H1 (cell line): ENCODE measurements around the gene ADTRP. TPM values are rescaled to one million over a fixed set of nuclear protein-coding genes. Genes with fewer than 3 reads are reported as not detected.

Experiments
- CTCF ChIA-PET: fragments of 300-600 bp; sonication (Branson Sonifier 250); formaldehyde crosslinking; loops from one replicate; lab custom pipeline; 2021; ENCODE audit not compliant: partially characterized antibody; lab: Charles Lee
- POLR2A ChIA-PET: fragments of 300-600 bp; sonication (Branson Sonifier 250); formaldehyde crosslinking; loops from one replicate; lab custom pipeline; 2021; ENCODE audit warnings: inconsistent platforms; ENCODE audit not compliant: partially characterized antibody; lab: Charles Lee
- DNase-seq, 2 experiments: peaks; one replicate each; pipeline versions ENCODE4 v3.0.0 to v3.0.0-alpha.2; 2010 to 2022; ENCODE audit warnings: low spot score in 2 of 2, low read depth in 1 of 2, mixed read lengths in 1 of 2
- FAIRE-seq: peaks from 2 replicates; lab custom pipeline; 2011; peaks lifted over from hg19 to GRCh38; lab: Jason Lieb, UNC
- H2AFZ ChIP-seq: 2 replicates; pipeline ENCODE4 v1.8.1; 2012; ENCODE audit warnings: low read length, inconsistent platforms
- H2AK5ac ChIP-seq: 2 replicates; pipeline ENCODE4 v1.6.1; 2013; ENCODE audit warnings: low read depth, low read length
- H2BK120ac ChIP-seq: replicated peaks from 2 replicates; pipeline ENCODE3; 2013; ENCODE audit warnings: low read depth, low read length, inconsistent platforms
- H2BK12ac ChIP-seq: 2 replicates; pipeline ENCODE4 v1.6.1; 2013; ENCODE audit warnings: low read depth, low read length
- H2BK15ac ChIP-seq: 2 replicates; pipeline ENCODE4 v1.6.1; 2013; ENCODE audit warnings: low read length
- H2BK20ac ChIP-seq: 2 replicates; pipeline ENCODE4 v1.6.1; 2013; ENCODE audit warnings: low read length
- H2BK5ac ChIP-seq: 2 replicates; pipeline ENCODE4 v1.6.1; 2013; ENCODE audit warnings: low read depth, low read length
- H3K14ac ChIP-seq: 2 replicates; pipeline ENCODE4 v1.6.1; 2013; ENCODE audit warnings: inconsistent platforms; ENCODE audit not compliant: insufficient read length
- H3K18ac ChIP-seq: 2 replicates; pipeline ENCODE4 v1.6.1; 2013; ENCODE audit warnings: low read length; ENCODE audit errors: extremely low read depth
- H3K23ac ChIP-seq: 2 replicates; pipeline ENCODE4 v1.6.1; 2013; ENCODE audit warnings: inconsistent platforms; ENCODE audit not compliant: insufficient read length
- H3K23me2 ChIP-seq: 2 replicates; pipeline ENCODE4 v1.6.1; 2013; ENCODE audit warnings: low read depth, low read length
- H3K27ac ChIP-seq: 2 replicates; pipeline ENCODE4 v1.6.1; 2011; ENCODE audit warnings: low read depth, low read length, inconsistent platforms
- H3K27me3 ChIP-seq, 4 experiments: replicated peaks in 1 of 4; 1 replicate in 1 of 4; 2 replicates in 3 of 4; pipeline versions ENCODE4 v1.6.1 to v1.8.1; 2011 to 2013; ENCODE audit warnings: low read length in 3 of 4, mild to moderate bottlenecking in 3 of 4, inconsistent platforms in 2 of 4, mixed read lengths in 2 of 4, moderate library complexity in 1 of 4; ENCODE audit not compliant: control insufficient read depth in 3 of 4, insufficient read depth in 3 of 4; ENCODE audit errors: extremely low read depth in 1 of 4
- H3K36me3 ChIP-seq, 4 experiments: 2 replicates each; pipeline versions ENCODE4 v1.6.1 to v1.8.1; 2011 to 2013; ENCODE audit warnings: mild to moderate bottlenecking in 4 of 4, low read length in 3 of 4, moderate library complexity in 2 of 4, control low read depth in 1 of 4, inconsistent platforms in 1 of 4; ENCODE audit not compliant: insufficient read depth in 4 of 4, control insufficient read depth in 2 of 4
- H3K4ac ChIP-seq: replicated peaks from 2 replicates; pipeline ENCODE3; 2013; ENCODE audit warnings: low read length, low read depth, mixed read lengths, inconsistent platforms; ENCODE audit not compliant: insufficient read length
- H3K4me1 ChIP-seq, 4 experiments: replicated peaks in 1 of 4; 1 replicate in 1 of 4; 2 replicates in 3 of 4; pipeline versions ENCODE4 v1.6.1 to v1.8.1; 2011 to 2013; ENCODE audit warnings: low read length in 3 of 4, inconsistent platforms in 2 of 4, mixed read lengths in 1 of 4; ENCODE audit not compliant: insufficient read depth in 4 of 4, control insufficient read depth in 3 of 4
- H3K4me2 ChIP-seq, 2 experiments: 2 replicates each; pipeline versions ENCODE4 v1.6.1 to v1.8.1; 2011 to 2013; ENCODE audit warnings: low read depth in 2 of 2, low read length in 2 of 2, control low read depth in 1 of 2, inconsistent platforms in 1 of 2, mild to moderate bottlenecking in 1 of 2; ENCODE audit not compliant: insufficient read depth in 1 of 2
- H3K4me3 ChIP-seq, 4 experiments: fragments of 200-600, 300-600 bp in 1 of 4; sonication (generic), shearing (Covaris generic), sonication (Bioruptor Twin) in 1 of 4; 2 replicates each; pipeline versions ENCODE4 v1.5.1 to v1.8.1; 2011 to 2016; ENCODE audit warnings: low read length in 4 of 4, low read depth in 3 of 4, control low read depth in 2 of 4, inconsistent platforms in 2 of 4, mild to moderate bottlenecking in 2 of 4, mixed read lengths in 1 of 4, moderate library complexity in 1 of 4; ENCODE audit not compliant: insufficient read depth in 2 of 4; ENCODE audit errors: extremely low read depth in 1 of 4
- H3K56ac ChIP-seq: replicated peaks from 2 replicates; pipeline ENCODE3; 2013; ENCODE audit warnings: low read depth, mild to moderate bottlenecking, mixed read lengths, low read length, inconsistent platforms; ENCODE audit not compliant: insufficient read length
- H3K79me1 ChIP-seq: 2 replicates; pipeline ENCODE4 v1.6.1; 2013; ENCODE audit warnings: low read depth, low read length, control low read depth
- H3K79me2 ChIP-seq, 2 experiments: 2 replicates each; pipeline versions ENCODE4 v1.6.1 to v1.8.1; 2012 to 2013; ENCODE audit warnings: low read length in 2 of 2, mild to moderate bottlenecking in 2 of 2, inconsistent platforms in 1 of 2; ENCODE audit not compliant: insufficient read depth in 2 of 2, control insufficient read depth in 1 of 2
- H3K9ac ChIP-seq, 4 experiments: replicated peaks in 1 of 4; 1 replicate in 1 of 4; 2 replicates in 3 of 4; pipeline versions ENCODE4 v1.6.1 to v1.8.1; 2011 to 2013; ENCODE audit warnings: low read depth in 3 of 4, low read length in 3 of 4, control low read depth in 2 of 4, mild to moderate bottlenecking in 2 of 4, moderate library complexity in 2 of 4, inconsistent platforms in 1 of 4; ENCODE audit errors: extremely low read depth in 1 of 4
- H3K9me3 ChIP-seq, 2 experiments: 2 replicates each; pipeline versions ENCODE4 v1.6.1 to v1.8.1; 2012 to 2013; ENCODE audit warnings: mild to moderate bottlenecking in 2 of 2, moderate library complexity in 2 of 2, control low read depth in 1 of 2, inconsistent platforms in 1 of 2, low read depth in 1 of 2, low read length in 1 of 2, mixed read lengths in 1 of 2; ENCODE audit not compliant: insufficient read depth in 2 of 2
- H4K20me1 ChIP-seq, 2 experiments: replicated peaks in 1 of 2; 2 replicates each; pipeline versions ENCODE3 to v1.8.1; 2011 to 2013; ENCODE audit warnings: inconsistent platforms in 2 of 2, low read length in 2 of 2, mild to moderate bottlenecking in 1 of 2; ENCODE audit not compliant: insufficient read depth in 2 of 2, control insufficient read depth in 1 of 2
- H4K5ac ChIP-seq: 2 replicates; pipeline ENCODE4 v1.6.1; 2013; ENCODE audit warnings: low read length, low read depth, mixed read lengths, inconsistent platforms; ENCODE audit not compliant: insufficient read length
- H4K8ac ChIP-seq: 2 replicates; pipeline ENCODE4 v1.8.0; 2013; ENCODE audit warnings: mild to moderate bottlenecking, moderate library complexity, low read length, inconsistent platforms; ENCODE audit not compliant: insufficient read depth; ENCODE audit errors: extremely low read depth
- H4K91ac ChIP-seq: replicated peaks from 2 replicates; pipeline ENCODE3; 2013; ENCODE audit warnings: low read length, mixed read lengths, inconsistent platforms; ENCODE audit not compliant: insufficient read length
- SRF ChIP-seq: IDR thresholded peaks from 2 replicates; pipeline ENCODE4 v1.6.1; 2011; ENCODE audit warnings: mild to moderate bottlenecking, low read depth, low read length, moderate library complexity
- polyA plus RNA-seq, 7 experiments: library from polyadenylated mRNA; depleted of rRNA in 3 of 7; stranded (reverse) in 5 of 7; unstranded in 2 of 7; fragments of >200 nt in 5 of 7; fragments of 200-250 nt in 2 of 7; gene quantifications; 1 replicate in 5 of 7; 2 replicates in 1 of 7; 4 replicates in 1 of 7; pipeline versions ENCODE4 v1.2.1 to v1.2.3, GENCODE V29; 2011 to 2013; ENCODE audit warnings: missing spikeins in 2 of 7, mixed read lengths in 2 of 7
- total RNA-seq: library from RNA; stranded (reverse); fragmentation: NEBNext Ultra II Directional; extraction: Animal tissue kit (Norgen Biotek cat#: 25700); gene quantifications from 2 replicates; pipeline ENCODE4 v1.2.1, GENCODE V29; 2021

The ADTRP gene
- total and polyA plus RNA-seq, 2 of the 8 experiments (the other 6 are each of a cell fraction or from before 2014, with no cell fraction given) = 0.08 to 0.45 TPM

GRCh38 chr6:11714798-11715285 is 63.8 kb downstream of the ADTRP start:
- Histone ChIP-seq H2BK120ac (no peak overlapping the region), H3K18ac (no peak overlapping the region), H2AK5ac (no peak overlapping the region), H3K9ac (no peak overlapping the region), H3K9me3 (no peaks in the 10 kb centered on the region), H3K23ac (no peak overlapping the region), H4K8ac (no peak overlapping the region), H4K20me1 (no peaks in the 10 kb centered on the region), H2BK20ac (no peak overlapping the region), H4K91ac (no peak overlapping the region), H3K27me3 (no peaks in the 10 kb centered on the region), H3K4me2 (no peak overlapping the region), H3K14ac (no peak overlapping the region), H3K79me1 (no peaks in the 10 kb centered on the region), H3K4ac (no peak overlapping the region), H3K36me3 (no peaks in the 10 kb centered on the region), H2BK12ac (no peak overlapping the region), H3K79me2 (no peaks in the 10 kb centered on the region), H2BK15ac (no peak overlapping the region), H3K4me1 (peaks cover 0 to 8% (median 0%) of the 10 kb centered on the region in 4 experiments; a peak in 2 of 7 replicates), H3K4me3 (no peak overlapping the region), H3K27ac (no peak overlapping the region), H3K23me2 (no peaks in the 10 kb centered on the region), H4K5ac (no peak overlapping the region), H2AFZ (0 out of 2 replicates have a peak overlapping the region, but pooled peaks have one; percentile 84), H2BK5ac (no peak overlapping the region), H3K56ac (no peak overlapping the region)
- ChIA-PET POLR2A (no interaction called here), CTCF (interaction anchor here (0.6 to 0.9 kb wide), 2 partner anchors 24 to 645 kb away, joined by 3 read pairs; no protein-coding TSS in a partner anchor)
- DNase-seq (no peak), FAIRE-seq (no peak)
- no peak for TF ChIP-seq SRF
